ENCODE results near the gene PTH2. TPM values are rescaled to one million over a fixed set of nuclear protein-coding genes. Genes with fewer than 3 reads are reported as not detected.

The PTH2 gene
- total and polyA plus RNA-seq, 4 experiments from 2014 or later, result not detected

GRCh38 chr19:49458567-49458903, 35.3 kb upstream of the PTH2 start:
- CTCF ChIA-PET (ENCODE audit: partially characterized antibody), result interaction anchor here (1.1 to 2.8 kb wide), 3 partner anchors 11 to 20 kb away, joined by 3 to 20 read pairs (median 8); partner anchors contain the start of gene FLT3LG
- Mint-ChIP-seq H3K27ac (peak overlapping the region; percentile 60 to 85 (median 78)), H3K36me3 (peaks cover 15 to 18% of the 10 kb centered on the region in 2 donors), H3K4me3 (peak overlapping the region in 1 of 8 donors; percentile 41), H3K9me3 (no peaks in the 10 kb centered on the region), H3K27me3 (no peaks in the 10 kb centered on the region), H3K4me1 (peaks cover 9 to 38% (median 20%) of the 10 kb centered on the region in 4 donors)
- Histone ChIP-seq H3K27me3 (ENCODE audit: insufficient read depth, low read length) (no peaks in the 10 kb centered on the region), H3K4me1 (ENCODE audit: insufficient read depth, low read length) (peaks cover 29% of the 10 kb centered on the region), H3K4me3 (ENCODE audit: low read length in 2 of 2) (no peak overlapping the region), H3K36me3 (ENCODE audit: insufficient read depth, low read length) (peaks cover 12% of the 10 kb centered on the region), H3K27ac (ENCODE audit: low read depth, low read length) (peak overlapping the region; percentile 33), H3K9me3 (ENCODE audit: control insufficient read depth in 1 of 2, low read length in 2 of 2) (no peaks in the 10 kb centered on the region)
- no peak for DNase-seq
- intact Hi-C loops (cut with micrococcal nuclease), result no loop called here
- POLR2A ChIA-PET (ENCODE audit: partially characterized antibody), result interaction anchor here (0.8 to 5.1 kb wide), 6 partner anchors 8 to 17 kb away, joined by 3 to 34 read pairs (median 5); no protein-coding TSS in a partner anchor

GRCh38 chr19:49456326-49456725, 33.1 kb upstream of the PTH2 start:
- Histone ChIP-seq H3K27me3 (ENCODE audit: insufficient read depth, low read length) (no peaks in the 10 kb centered on the region), H3K36me3 (ENCODE audit: insufficient read depth, low read length) (peaks cover 12% of the 10 kb centered on the region), H3K9me3 (ENCODE audit: control insufficient read depth in 1 of 2, low read length in 2 of 2) (no peaks in the 10 kb centered on the region), H3K27ac (ENCODE audit: low read depth, low read length) (no peak overlapping the region), H3K4me3 (ENCODE audit: low read length in 2 of 2) (no peak overlapping the region), H3K4me1 (ENCODE audit: insufficient read depth, low read length) (peaks cover 43% of the 10 kb centered on the region)
- Mint-ChIP-seq H3K27ac (peak overlapping the region in 6 of 7 donors; percentile 15 to 77 (median 46)), H3K4me1 (peaks cover 19 to 57% (median 36%) of the 10 kb centered on the region in 4 donors), H3K27me3 (no peaks in the 10 kb centered on the region), H3K36me3 (peaks cover 19 to 30% of the 10 kb centered on the region in 2 donors), H3K4me3 (peak overlapping the region in 1 of 8 donors; percentile 49), H3K9me3 (no peaks in the 10 kb centered on the region)
- intact Hi-C loops (cut with micrococcal nuclease), result no loop called here
- POLR2A ChIA-PET (ENCODE audit: partially characterized antibody), result interaction anchor here (1.4 to 5.1 kb wide), 2 partner anchors 13 to 17 kb away, joined by 5 to 34 read pairs; no protein-coding TSS in a partner anchor
- CTCF ChIA-PET (ENCODE audit: partially characterized antibody), result interaction anchor here (1.2 to 15.5 kb wide), 3 partner anchors 11 to 90 kb away, joined by 3 to 227 read pairs (median 3); partner anchors contain the start of gene FLT3LG
- no peak for DNase-seq

- Histone ChIP-seq H3K4me3 (ENCODE audit: low read length in 2 of 2) (no peak overlapping the region), H3K9me3 (ENCODE audit: control insufficient read depth in 1 of 2, low read length in 2 of 2) (no peaks in the 10 kb centered on the region), H3K36me3 (ENCODE audit: insufficient read depth, low read length) (peaks cover 12% of the 10 kb centered on the region), H3K27me3 (ENCODE audit: insufficient read depth, low read length) (no peaks in the 10 kb centered on the region), H3K27ac (ENCODE audit: low read depth, low read length) (no peak overlapping the region), H3K4me1 (ENCODE audit: insufficient read depth, low read length) (peaks cover 46% of the 10 kb centered on the region)
- Mint-ChIP-seq H3K4me1 (peaks cover 19 to 62% (median 38%) of the 10 kb centered on the region in 4 donors), H3K27me3 (no peaks in the 10 kb centered on the region), H3K36me3 (peaks cover 19 to 31% of the 10 kb centered on the region in 2 donors), H3K9me3 (no peaks in the 10 kb centered on the region), H3K27ac (peak overlapping the region in 5 of 7 donors; percentile 22 to 73 (median 60)), H3K4me3 (peak overlapping the region in 1 of 8 donors; percentile 49)
- ChIA-PET POLR2A (ENCODE audit: partially characterized antibody) (interaction anchor here (1.4 to 5.1 kb wide), 2 partner anchors 14 to 17 kb away, joined by 5 to 34 read pairs; no protein-coding TSS in a partner anchor), CTCF (ENCODE audit: partially characterized antibody) (interaction anchor here (1.2 to 15.5 kb wide), 3 partner anchors 10 to 91 kb away, joined by 3 to 227 read pairs (median 3); partner anchors contain the start of gene FLT3LG)
- no peak for DNase-seq
- intact Hi-C loops (cut with micrococcal nuclease), result no loop called here
Measured at GRCh38 chr19:49455773-49456172, 32.5 kb upstream of the PTH2 start.

GRCh38 chr19:49453757-49454240, 30.6 kb upstream of the PTH2 start:
- Histone ChIP-seq H3K9me3 (ENCODE audit: control insufficient read depth in 1 of 2, low read length in 2 of 2) (no peaks in the 10 kb centered on the region), H3K4me3 (ENCODE audit: low read length in 2 of 2) (peak overlapping the region; percentile 73 to 96), H3K36me3 (ENCODE audit: insufficient read depth, low read length) (peaks cover 7% of the 10 kb centered on the region), H3K27ac (ENCODE audit: low read depth, low read length) (peak overlapping the region; percentile 91), H3K4me1 (ENCODE audit: insufficient read depth, low read length) (peaks cover 50% of the 10 kb centered on the region), H3K27me3 (ENCODE audit: insufficient read depth, low read length) (no peaks in the 10 kb centered on the region)
- POLR2A ChIA-PET (ENCODE audit: partially characterized antibody), result interaction anchor here (0.9 to 5.7 kb wide), 16 partner anchors 9 to 360 kb away, joined by 3 to 222 read pairs (median 5); partner anchors contain the start of genes FLT3LG, FUZ, NOSIP and PRMT1
- CTCF ChIA-PET (ENCODE audit: partially characterized antibody), result interaction anchor here (0.7 to 15.5 kb wide), 7 partner anchors 9 to 222 kb away, joined by 3 to 227 read pairs (median 5); partner anchors contain the start of gene FLT3LG
- Mint-ChIP-seq H3K9me3 (peaks cover 0 to 2% (median 0%) of the 10 kb centered on the region in 8 donors), H3K36me3 (peaks cover 24 to 28% of the 10 kb centered on the region in 2 donors), H3K27me3 (no peaks in the 10 kb centered on the region), H3K27ac (peak overlapping the region; percentile 96 to 100 (median 100)), H3K4me1 (peaks cover 26 to 75% (median 44%) of the 10 kb centered on the region in 4 donors), H3K4me3 (peak overlapping the region; percentile 93 to 100 (median 98))
- intact Hi-C loops (cut with micrococcal nuclease), result loop anchor here (1.0 to 5.0 kb wide), 6 partner anchors 16 to 336 kb away; partner anchors contain the start of genes C19orf73, FLT3LG, PPFIA3 and RPL13A
- DNase-seq, result no peak

GRCh38 chr19:49453013-49453756, 29.9 kb upstream of the PTH2 start, which contains the start of gene ALDH16A1:
TSS of gene ALDH16A1 (plus strand) at chr19:49453225. CDS start at chr19:49453332, 107 bp downstream.
- peak within 1 kb of the TSS; percentile 91 for H3K27ac ChIP-seq (ENCODE audit: low read depth, low read length)
- Mint-ChIP-seq H3K27ac (peak within 1 kb of the TSS; percentile 96 to 100 (median 100)), H3K36me3 (peaks cover 30 to 34% of the 10 kb centered on the region in 2 donors), H3K4me1 (peaks cover 29 to 80% (median 47%) of the 10 kb centered on the region in 4 donors), H3K4me3 (peak within 1 kb of the TSS; percentile 95 to 100 (median 99)), H3K27me3 (no peaks in the 10 kb centered on the region), H3K9me3 (peaks cover 0 to 2% (median 0%) of the 10 kb centered on the region in 8 donors)
- ChIA-PET CTCF (ENCODE audit: partially characterized antibody) (interaction anchor here (0.7 to 15.5 kb wide), 7 partner anchors 8 to 223 kb away, joined by 3 to 227 read pairs (median 5); partner anchors contain the start of gene FLT3LG), POLR2A (ENCODE audit: partially characterized antibody) (interaction anchor here (0.9 to 5.7 kb wide), 17 partner anchors 9 to 360 kb away, joined by 3 to 222 read pairs (median 6); partner anchors contain the start of genes FLT3LG, FUZ, NOSIP and PRMT1)
- H3K4me3 ChIP-seq (ENCODE audit: low read length in 2 of 2), result peak within 1 kb of the TSS; percentile 90 to 96
- peaks cover 44% of the 10 kb centered on the region for H3K4me1 ChIP-seq (ENCODE audit: insufficient read depth, low read length)
- peak; percentile 97 to 99 (median 98) for DNase-seq
- H3K36me3 ChIP-seq (ENCODE audit: insufficient read depth, low read length), result peaks cover 12% of the 10 kb centered on the region
- H3K9me3 ChIP-seq (ENCODE audit: control insufficient read depth in 1 of 2, low read length in 2 of 2), result no peaks in the 10 kb centered on the region
- intact Hi-C loops (cut with micrococcal nuclease), result loop anchor here (1.0 to 5.0 kb wide), 6 partner anchors 16 to 336 kb away; partner anchors contain the start of genes C19orf73, FLT3LG, PPFIA3 and RPL13A
- no peaks in the 10 kb centered on the region for H3K27me3 ChIP-seq (ENCODE audit: insufficient read depth, low read length)

- H3K4me1 Mint-ChIP-seq, result peaks cover 25 to 70% (median 41%) of the 10 kb centered on the region in 4 donors
- H3K4me3 Mint-ChIP-seq, result peak within 1 kb of the TSS; percentile 91 to 100 (median 99)
- intact Hi-C loops (cut with micrococcal nuclease), result loop anchor here (1.0 to 5.0 kb wide), 3 partner anchors 8 to 334 kb away; partner anchors contain the start of genes C19orf73, PPFIA3 and RRAS
- Histone ChIP-seq H3K4me3 (ENCODE audit: low read length in 2 of 2) (peak within 1 kb of the TSS; percentile 66 to 90), H3K4me1 (ENCODE audit: insufficient read depth, low read length) (peaks cover 37% of the 10 kb centered on the region), H3K36me3 (ENCODE audit: insufficient read depth, low read length) (peaks cover 25% of the 10 kb centered on the region), H3K9me3 (ENCODE audit: control insufficient read depth in 1 of 2, low read length in 2 of 2) (no peaks in the 10 kb centered on the region), H3K27me3 (ENCODE audit: insufficient read depth, low read length) (no peaks in the 10 kb centered on the region), H3K27ac (ENCODE audit: low read depth, low read length) (peak within 1 kb of the TSS; percentile 91)
- CTCF ChIA-PET (ENCODE audit: partially characterized antibody), result interaction anchor here (0.5 to 15.5 kb wide), 7 partner anchors 11 to 282 kb away, joined by 3 to 227 read pairs (median 4); partner anchors contain the start of gene FLT3LG
- H3K27me3 Mint-ChIP-seq, result no peaks in the 10 kb centered on the region
- peaks cover 0 to 2% (median 0%) of the 10 kb centered on the region in 8 donors for H3K9me3 Mint-ChIP-seq
- peaks cover 30 to 42% of the 10 kb centered on the region in 2 donors for H3K36me3 Mint-ChIP-seq
- POLR2A ChIA-PET (ENCODE audit: partially characterized antibody), result interaction anchor here (0.6 to 5.7 kb wide), 25 partner anchors 9 to 426 kb away, joined by 3 to 222 read pairs (median 6); partner anchors contain the start of genes BCL2L12, CD37, FLT3LG and IRF3
- DNase-seq, result peak; percentile 91 to 98 (median 95)
- H3K27ac Mint-ChIP-seq, result peak within 1 kb of the TSS; percentile 96 to 100 (median 100)
Measured at GRCh38 chr19:49451430-49452181, 28.4 kb upstream of the PTH2 start, which contains the start of gene PIH1D1. TSS of gene PIH1D1 (minus strand) at chr19:49451814. CDS start at chr19:49451574, 240 bp downstream.
